Measurements from ENCODE around the gene FAM168A. TPM values are rescaled to one million over a fixed set of nuclear protein-coding genes. Genes with fewer than 3 reads are reported as not detected.

FAM168A gene
- total RNA-seq, 1 donor from 2014 or later, result 21.2 TPM

DNA sequence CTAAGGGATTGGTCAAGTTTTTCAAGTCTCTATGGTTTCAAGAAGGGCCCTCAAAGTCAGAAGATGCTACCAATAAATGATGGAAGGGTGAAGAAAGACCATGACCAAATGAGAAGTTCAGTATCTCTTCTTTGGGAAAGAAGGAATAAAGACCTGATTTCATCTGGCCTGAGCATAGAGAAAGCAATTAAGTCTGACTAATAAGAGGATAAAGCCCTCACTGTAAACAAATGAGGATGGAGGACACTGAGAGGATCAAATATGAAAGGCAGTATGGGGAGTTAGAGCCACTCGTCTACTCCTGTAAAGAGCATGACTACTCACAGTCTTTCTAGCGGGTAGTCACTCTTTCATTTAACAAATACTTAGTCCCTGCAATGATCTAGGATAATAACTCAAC, 44.6 kb downstream of the FAM168A start:
- Mint-ChIP-seq H3K36me3 (ENCODE audit: low read depth, unreplicated experiment) (no peaks in the 10 kb centered on the region), H3K4me1 (ENCODE audit: unreplicated experiment) (peaks cover 12% of the 10 kb centered on the region), H3K9me3 (ENCODE audit: unreplicated experiment) (no peaks in the 10 kb centered on the region), H3K27me3 (ENCODE audit: unreplicated experiment) (no peaks in the 10 kb centered on the region), H3K27ac (ENCODE audit: unreplicated experiment) (no peak overlapping the region), H3K4me3 (ENCODE audit: unreplicated experiment) (no peak overlapping the region)
- no peak for TF ChIP-seq CTCF (IDR thresholded peaks at IDR 0.05; ENCODE audit: unreplicated experiment)
- DNase-seq (ENCODE audit: low spot score), result no peak

DNA sequence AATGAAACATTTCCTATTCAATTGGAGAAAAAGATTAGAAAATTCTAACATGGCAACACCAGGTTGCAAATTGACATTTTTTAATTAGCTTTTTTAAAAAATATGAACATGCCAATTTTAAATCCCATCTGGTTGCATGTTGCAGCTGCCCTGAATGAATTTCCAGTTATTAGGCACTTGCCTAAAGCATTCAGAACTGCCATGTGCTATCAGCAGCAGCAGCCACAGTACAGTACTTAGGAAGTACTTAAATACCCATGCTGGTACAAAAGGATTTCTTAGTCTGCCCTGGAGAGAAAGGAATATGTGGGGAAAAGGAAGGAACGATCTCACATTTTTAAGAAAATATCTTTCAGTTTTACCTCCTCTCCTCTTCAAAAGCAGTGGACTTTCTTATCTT, 46.2 kb downstream of the FAM168A start:
- H3K27ac Mint-ChIP-seq (ENCODE audit: unreplicated experiment), result no peak overlapping the region
- no peaks in the 10 kb centered on the region for H3K27me3 Mint-ChIP-seq (ENCODE audit: unreplicated experiment)
- H3K4me1 Mint-ChIP-seq (ENCODE audit: unreplicated experiment), result peaks cover 12% of the 10 kb centered on the region
- no peak overlapping the region for H3K4me3 Mint-ChIP-seq (ENCODE audit: unreplicated experiment)
- H3K36me3 Mint-ChIP-seq (ENCODE audit: low read depth, unreplicated experiment), result no peaks in the 10 kb centered on the region
- no peak for DNase-seq (ENCODE audit: low spot score)
- no peak for TF ChIP-seq CTCF (IDR thresholded peaks at IDR 0.05; ENCODE audit: unreplicated experiment)
- no peaks in the 10 kb centered on the region for H3K9me3 Mint-ChIP-seq (ENCODE audit: unreplicated experiment)

GRCh38 chr11:73549376-73549775, 48.5 kb downstream of the FAM168A start:
- Mint-ChIP-seq H3K36me3 (ENCODE audit: low read depth, unreplicated experiment) (no peaks in the 10 kb centered on the region), H3K4me1 (ENCODE audit: unreplicated experiment) (peaks cover 12% of the 10 kb centered on the region), H3K27me3 (ENCODE audit: unreplicated experiment) (no peaks in the 10 kb centered on the region), H3K27ac (ENCODE audit: unreplicated experiment) (no peak overlapping the region), H3K9me3 (ENCODE audit: unreplicated experiment) (no peaks in the 10 kb centered on the region), H3K4me3 (ENCODE audit: unreplicated experiment) (no peak overlapping the region)
- DNase-seq (ENCODE audit: low spot score), result no peak
- no peak for TF ChIP-seq CTCF (IDR thresholded peaks at IDR 0.05; ENCODE audit: unreplicated experiment)

DNA sequence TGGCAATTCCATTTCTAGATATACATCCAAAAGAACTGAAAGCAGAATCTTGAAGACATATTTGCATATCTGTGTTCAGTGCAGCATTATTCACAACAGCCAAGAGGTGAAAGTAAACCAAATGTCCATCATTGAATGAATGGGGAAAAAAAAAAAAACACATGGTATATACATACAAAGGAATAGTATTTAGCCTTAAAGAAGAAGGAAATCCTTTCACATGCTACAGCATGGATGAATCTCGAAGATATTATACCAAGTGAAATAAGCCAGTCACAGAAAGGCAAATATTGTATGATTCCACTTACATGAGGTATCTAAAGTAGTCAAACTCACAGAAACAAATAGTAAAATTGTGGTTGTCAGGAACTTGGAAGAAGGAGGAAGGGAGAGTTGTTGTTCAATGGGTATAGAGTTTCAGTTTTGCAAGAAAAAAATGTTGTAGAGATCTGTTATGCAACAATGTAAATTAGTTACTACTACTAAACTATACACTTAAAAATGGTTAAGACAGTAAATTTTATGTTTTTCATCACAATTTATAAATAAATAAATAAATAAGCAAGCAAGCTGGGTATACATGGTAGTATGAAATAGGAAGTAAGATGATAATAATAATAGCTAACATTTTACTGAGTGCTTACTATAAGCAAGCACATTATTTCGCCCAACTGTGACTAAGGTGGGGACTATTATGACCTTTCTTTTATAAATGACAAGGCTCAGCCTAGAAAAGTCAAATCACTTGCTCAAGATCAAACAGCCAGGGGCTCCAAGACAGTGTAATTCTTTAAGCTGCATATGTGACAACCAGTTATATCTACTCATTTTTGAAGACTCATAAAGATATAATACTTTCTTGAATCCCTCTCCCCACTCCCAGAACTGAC, 50.0 kb downstream of the FAM168A start:
- H3K27ac Mint-ChIP-seq (ENCODE audit: unreplicated experiment), result no peak overlapping the region
- H3K27me3 Mint-ChIP-seq (ENCODE audit: unreplicated experiment), result no peaks in the 10 kb centered on the region
- no peak overlapping the region for H3K4me3 Mint-ChIP-seq (ENCODE audit: unreplicated experiment)
- H3K4me1 Mint-ChIP-seq (ENCODE audit: unreplicated experiment), result peaks cover 13% of the 10 kb centered on the region
- DNase-seq (ENCODE audit: low spot score), result no peak
- no peak for TF ChIP-seq CTCF (IDR thresholded peaks at IDR 0.05; ENCODE audit: unreplicated experiment)
- no peaks in the 10 kb centered on the region for H3K9me3 Mint-ChIP-seq (ENCODE audit: unreplicated experiment)
- H3K36me3 Mint-ChIP-seq (ENCODE audit: low read depth, unreplicated experiment), result no peaks in the 10 kb centered on the region

DNA sequence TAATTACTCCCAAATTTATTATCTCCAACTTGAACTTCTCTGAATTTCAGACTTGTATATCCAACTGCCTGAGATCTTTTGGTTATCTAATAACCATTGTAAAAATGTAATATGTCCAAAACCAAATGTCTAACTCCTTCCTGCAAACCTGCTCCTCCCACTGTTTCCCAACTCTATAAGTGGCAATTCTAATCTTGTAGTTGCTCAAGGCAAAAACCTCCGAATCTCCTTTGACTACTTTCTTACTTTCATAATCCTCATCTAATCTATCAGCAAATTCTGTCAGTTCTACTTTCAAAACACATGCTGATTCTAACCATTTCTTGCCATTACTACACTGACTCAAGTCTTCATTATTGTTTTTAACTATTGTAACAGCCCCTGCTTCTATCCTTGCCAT, 55.7 kb downstream of the FAM168A start:
- no peaks in the 10 kb centered on the region for H3K27me3 Mint-ChIP-seq (ENCODE audit: unreplicated experiment)
- H3K4me1 Mint-ChIP-seq (ENCODE audit: unreplicated experiment), result peaks cover 17% of the 10 kb centered on the region
- no peaks in the 10 kb centered on the region for H3K9me3 Mint-ChIP-seq (ENCODE audit: unreplicated experiment)
- no peaks in the 10 kb centered on the region for H3K36me3 Mint-ChIP-seq (ENCODE audit: low read depth, unreplicated experiment)
- no peak overlapping the region for H3K27ac Mint-ChIP-seq (ENCODE audit: unreplicated experiment)
- no peak for TF ChIP-seq CTCF (IDR thresholded peaks at IDR 0.05; ENCODE audit: unreplicated experiment)
- no peak for DNase-seq (ENCODE audit: low spot score)
- no peak overlapping the region for H3K4me3 Mint-ChIP-seq (ENCODE audit: unreplicated experiment)

All from endothelial cell (in vitro differentiated cells).